ENCODE results near the gene TRAF7.
A peak's percentile ranks its signal among the peaks of the same experiment; 100 is the strongest.

Gene TRAF7

DNA sequence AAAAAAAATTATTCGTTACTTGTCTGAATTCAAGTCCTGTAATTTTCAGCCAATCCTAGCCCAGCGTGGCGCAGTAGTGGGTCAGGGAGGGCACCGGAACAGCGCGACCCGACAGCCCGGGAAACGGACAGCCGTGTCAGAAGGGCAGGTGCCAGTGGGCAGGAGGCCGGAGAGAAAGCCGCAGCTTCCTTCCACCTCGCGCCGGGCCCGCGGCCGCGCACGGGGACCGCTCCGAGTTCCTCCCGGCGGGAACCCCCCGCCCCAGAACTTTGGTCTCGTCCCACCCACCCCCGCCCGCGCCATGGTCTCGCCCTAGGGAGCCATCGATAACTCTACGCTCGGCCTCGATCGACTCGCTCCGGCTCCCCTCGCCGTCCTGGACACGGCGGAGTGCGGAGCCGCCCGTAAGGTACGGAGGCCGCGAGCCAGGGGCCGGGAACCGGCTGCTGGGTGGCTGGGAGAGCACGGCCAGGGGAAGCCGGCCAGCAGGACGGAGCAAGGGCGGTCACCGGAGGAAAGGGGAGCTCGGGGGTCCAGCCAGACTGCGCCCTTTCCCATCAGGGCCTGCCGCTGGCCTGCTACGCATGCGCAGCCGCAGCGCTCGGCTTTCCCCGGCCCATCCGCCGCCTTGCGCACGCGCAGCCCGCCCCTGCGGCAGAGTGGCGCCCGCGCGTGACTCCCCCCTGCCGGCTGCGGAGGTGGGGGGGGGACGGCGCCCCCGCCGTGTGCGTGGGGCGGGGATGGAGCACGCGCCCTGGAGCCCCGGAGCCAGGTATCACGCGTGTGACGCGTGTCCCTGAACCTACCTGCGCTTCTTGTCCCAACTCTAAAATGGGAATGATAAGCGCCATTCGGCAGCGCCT is 49.8 kb downstream of the TRAF7 start, which contains the start of gene MLST8:
Gene MLST8, plus strand, starts transcription at position 351 of the 863 bp plus-strand sequence. CDS start 632 bp downstream, outside the sequence.
- peak; percentile 67 for DNase-seq

DNA sequence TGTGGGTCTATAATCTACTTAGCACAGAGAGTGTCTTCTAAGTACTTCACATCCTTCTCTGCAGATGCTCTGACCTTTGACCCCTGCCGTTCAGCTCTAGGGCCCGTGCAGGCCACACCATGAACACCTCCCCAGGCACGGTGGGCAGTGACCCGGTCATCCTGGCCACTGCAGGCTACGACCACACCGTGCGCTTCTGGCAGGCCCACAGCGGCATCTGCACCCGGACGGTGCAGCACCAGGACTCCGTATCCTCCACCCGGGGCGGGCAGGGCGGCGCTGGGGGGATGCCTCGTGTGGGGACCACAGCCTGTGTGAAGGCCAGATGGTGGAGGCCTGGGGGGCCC is 50.4 kb downstream of the TRAF7 start:
- no peak for DNase-seq

DNA sequence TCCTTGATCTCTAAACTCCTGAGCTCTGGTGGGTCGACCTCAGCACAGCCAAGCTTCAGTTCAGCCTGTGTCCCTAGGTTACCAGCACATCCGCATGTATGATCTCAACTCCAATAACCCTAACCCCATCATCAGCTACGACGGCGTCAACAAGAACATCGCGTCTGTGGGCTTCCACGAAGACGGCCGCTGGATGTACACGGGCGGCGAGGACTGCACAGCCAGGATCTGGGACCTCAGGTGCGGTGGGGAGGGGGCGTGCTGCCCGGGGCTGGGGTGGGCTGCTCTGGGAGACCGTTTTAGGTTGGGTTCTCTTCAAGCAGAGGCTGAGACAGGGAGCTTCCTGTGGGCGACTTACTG is 50.8 kb downstream of the TRAF7 start:
- DNase-seq: no peak

GRCh38 chr16:2206780-2207433 is 51.3 kb downstream of the TRAF7 start:
- no peak for DNase-seq

DNA sequence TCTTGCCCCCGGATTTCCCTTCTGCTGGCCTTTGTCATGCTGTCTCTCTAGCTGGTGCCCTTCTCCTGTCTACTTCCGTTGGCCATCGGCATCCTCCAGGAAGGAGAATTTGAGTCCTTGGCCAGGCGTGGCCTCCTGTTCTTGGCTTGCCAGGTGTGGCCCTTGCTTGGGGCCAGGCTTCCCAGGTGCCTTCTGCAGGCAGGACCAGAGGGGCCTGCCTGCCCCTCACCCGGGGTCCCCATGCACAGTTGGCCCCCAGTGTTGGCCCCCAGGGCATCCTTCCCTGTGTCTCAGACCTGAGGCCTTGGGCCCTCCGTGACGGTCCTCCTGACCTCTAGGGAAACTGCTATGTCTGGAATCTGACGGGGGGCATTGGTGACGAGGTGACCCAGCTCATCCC is 52.3 kb downstream of the TRAF7 start:
- DNase-seq: no peak

GRCh38 chr16:2208308-2208707 is 52.7 kb downstream of the TRAF7 start:
- no peak for DNase-seq

DNA sequence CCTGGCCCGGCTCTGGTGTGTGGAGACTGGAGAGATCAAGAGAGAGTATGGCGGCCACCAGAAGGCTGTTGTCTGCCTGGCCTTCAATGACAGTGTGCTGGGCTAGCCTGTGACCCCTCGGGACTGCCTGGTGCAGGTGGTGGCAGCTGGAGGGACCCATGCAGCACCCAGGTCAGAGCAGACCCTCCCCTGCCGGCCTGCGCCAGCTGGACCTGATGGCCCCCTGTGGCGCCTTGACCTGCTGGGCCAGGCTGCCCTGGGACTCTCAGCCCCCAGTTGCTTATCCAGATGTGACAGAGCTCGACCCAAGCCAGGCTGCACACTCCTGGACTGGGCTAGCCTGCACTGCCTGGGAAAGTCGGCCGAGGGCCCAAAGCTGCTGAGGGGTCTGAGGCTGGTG is 53.2 kb downstream of the TRAF7 start:
- DNase-seq: no peak

DNA sequence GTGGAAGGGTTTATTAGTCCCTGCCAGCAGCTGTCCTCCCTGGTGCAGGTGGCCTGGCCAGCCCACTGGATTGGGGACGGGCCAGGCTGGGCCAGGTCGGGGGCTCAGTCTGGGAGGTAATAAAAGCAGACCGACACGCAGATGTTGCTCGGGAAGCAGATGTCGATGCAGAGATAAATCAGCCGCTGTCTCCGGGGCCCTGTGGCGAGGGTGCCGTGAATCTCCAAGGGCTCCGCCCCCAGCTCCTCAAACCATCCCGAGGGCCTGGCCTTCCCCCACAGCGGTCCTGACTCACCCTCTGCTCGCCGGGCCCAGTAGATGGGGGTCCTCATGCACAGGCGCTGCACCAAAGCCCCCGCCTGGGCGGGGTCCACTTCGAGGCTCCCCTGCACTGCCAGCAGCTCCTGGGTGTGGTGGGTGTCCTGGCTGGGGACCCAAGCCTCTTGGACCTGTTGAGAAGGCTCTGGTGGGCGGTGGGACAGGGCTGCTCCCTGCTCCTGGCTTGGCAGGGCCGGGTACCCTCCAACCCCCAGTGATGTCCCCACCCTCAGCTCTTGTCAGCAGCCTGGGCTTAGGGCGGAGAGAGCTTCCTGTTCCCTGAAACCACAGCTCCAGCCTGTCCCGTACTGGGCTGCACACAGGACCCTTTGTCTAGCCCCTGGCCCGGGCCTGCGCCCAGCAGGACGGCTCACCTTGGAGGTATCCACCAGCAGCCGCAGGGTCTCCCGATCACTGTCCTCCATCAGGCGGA is 53.9 kb downstream of the TRAF7 start:
- DNase-seq: no peak

GRCh38 chr16:2210009-2210332 is 54.4 kb downstream of the TRAF7 start:
- DNase-seq: no peak

- no peak for DNase-seq
Measured at GRCh38 chr16:2210386-2211365, 55.1 kb downstream of the TRAF7 start, which contains the start of gene BRICD5. Gene BRICD5, minus strand, starts transcription at chr16:2210863. Its CDS starts 30 bp downstream, at chr16:2210833.

DNA sequence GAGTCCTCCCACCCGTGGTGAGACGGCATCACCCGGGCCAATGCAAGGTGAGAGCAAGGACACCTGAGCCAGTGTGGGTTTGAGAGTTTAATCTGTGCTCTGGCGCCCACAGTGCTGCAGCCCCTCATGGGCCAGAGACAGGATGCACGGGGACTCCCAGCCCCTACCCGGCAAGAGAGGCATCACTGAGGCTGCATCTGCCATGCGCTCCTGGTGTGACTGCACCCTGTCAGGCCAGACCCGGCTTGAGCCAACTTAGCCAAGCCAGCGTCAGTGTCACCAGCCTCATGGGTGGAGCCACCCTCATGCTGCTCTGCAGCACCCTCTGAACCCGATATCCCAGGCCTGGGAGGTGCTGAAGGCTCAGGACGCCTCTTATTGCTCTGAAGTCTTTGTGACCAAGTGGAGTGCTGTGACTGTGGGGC is 56.4 kb downstream of the TRAF7 start:
- DNase-seq: no peak

GRCh38 chr16:2212362-2213324 is 57.1 kb downstream of the TRAF7 start:
- no peak for DNase-seq

DNA sequence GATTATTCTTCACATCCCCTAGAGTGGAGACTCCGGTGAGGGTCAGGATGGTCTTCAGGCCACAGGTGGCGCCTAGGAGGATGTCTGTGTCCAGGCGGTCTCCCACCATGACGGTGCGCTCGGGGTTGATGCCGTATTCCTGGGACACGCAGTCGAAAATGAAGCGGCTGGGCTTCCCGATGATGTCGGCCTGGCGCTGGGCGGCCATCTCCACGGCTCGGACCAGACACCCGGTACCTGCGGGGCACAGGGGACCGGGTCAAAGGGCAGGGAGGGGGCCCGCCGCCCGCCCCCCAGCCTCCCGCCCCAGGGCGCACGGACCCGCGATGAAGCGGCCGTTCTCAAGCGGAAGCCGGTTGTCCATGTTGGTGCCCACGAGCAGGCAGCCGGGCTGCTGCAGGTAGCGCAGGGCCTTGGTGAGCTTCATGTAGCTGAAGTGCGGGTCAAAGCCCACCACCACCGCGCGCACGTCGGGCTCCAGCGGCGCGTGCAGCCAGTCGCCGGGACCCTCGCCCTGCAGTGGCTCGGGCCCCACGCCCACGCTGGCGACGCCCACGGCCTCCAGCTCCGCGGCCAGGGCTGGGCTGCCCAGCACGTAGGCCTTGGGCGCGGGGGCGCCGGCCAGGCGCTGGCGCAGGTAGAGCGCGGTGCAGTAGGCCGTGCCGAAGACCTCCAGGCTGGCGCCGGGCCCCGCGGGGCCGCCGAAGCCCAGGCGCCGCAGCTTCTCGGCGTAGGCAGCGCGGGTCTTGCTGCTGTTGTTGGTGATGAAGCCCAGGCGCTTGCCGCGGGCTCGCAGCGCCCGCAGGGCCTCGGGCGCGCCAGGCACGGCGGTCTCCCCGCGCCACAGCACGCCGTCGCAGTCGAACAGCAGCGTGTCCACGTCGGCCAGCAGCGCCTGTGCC is 58.5 kb downstream of the TRAF7 start:
- DNase-seq: no peak

GRCh38 chr16:2214719-2214968 is 59.1 kb downstream of the TRAF7 start, which contains the start of gene PGP:
Gene PGP, minus strand, starts transcription at chr16:2214840. Its CDS starts 63 bp downstream, at chr16:2214777.
- DNase-seq: no peak

GRCh38 chr16:2216330-2216729 is 60.7 kb downstream of the TRAF7 start:
- DNase-seq: no peak

- DNase-seq: peak; percentile 97
Measured at GRCh38 chr16:2223221-2223941, 67.8 kb downstream of the TRAF7 start, which contains the start of gene E4F1. Gene E4F1, plus strand, starts transcription at chr16:2223591. Its CDS starts 23 bp downstream, at chr16:2223614.

- DNase-seq: no peak
Measured at GRCh38 chr16:2223942-2224486, 68.4 kb downstream of the TRAF7 start.

- no peak for DNase-seq
Measured at GRCh38 chr16:2226245-2226793, 70.7 kb downstream of the TRAF7 start.

- DNase-seq: no peak
Measured at GRCh38 chr16:2226918-2227317, 71.3 kb downstream of the TRAF7 start.
